ENCODE measurements around the gene USP2.

GRCh38 chr11:119338965-119339588 lies 42.4 kb downstream of the USP2 start:
- TF ChIP-seq LEF1 (IDR thresholded peaks at IDR 0.05; ENCODE audit: borderline replicate concordance) (no peak), FOXA1 (IDR thresholded peaks at IDR 0.05) (no peak), ARNT (IDR thresholded peaks at IDR 0.05) (no peak), SUZ12 (IDR thresholded peaks at IDR 0.05) (no peak), SP1 (IDR thresholded peaks at IDR 0.05) (no peak), BHLHE40 (IDR thresholded peaks at IDR 0.05; ENCODE audit: borderline replicate concordance) (no peak), NFRKB (IDR thresholded peaks at IDR 0.05) (no peak), ELF4 (IDR thresholded peaks at IDR 0.05) (no peak), FOXM1 (IDR thresholded peaks at IDR 0.05; ENCODE audit: borderline replicate concordance) (no peak)
